SK-N-SH (cell line): ENCODE measurements around the gene TMEM117.

ENCODE experiments used
- ELF1 ChIP-seq: IDR thresholded peaks from 2 replicates; pipeline ENCODE4 v1.4.0; 2012
- EP300 ChIP-seq, 2 experiments: IDR thresholded peaks; 2 replicates each; pipeline versions ENCODE4 v1.4.0 to v1.6.1; 2012; ENCODE audit warnings: borderline replicate concordance in 1 of 2, low read depth in 1 of 2, low read length in 1 of 2

GRCh38 chr12:44026046-44026445, 190.2 kb downstream of the TMEM117 start:
- TF ChIP-seq EP300 (IDR thresholded peaks at IDR 0.05; ENCODE audit: borderline replicate concordance in 1 of 2, low read depth in 1 of 2, low read length in 1 of 2) (no peak), ELF1 (no peak)
